Transverse colon (tissue), 3 donors: ENCODE data around the gene FIG4.

ENCODE experiments used
- CTCF ChIP-seq, 5 experiments: fragments of 200-600 bp in 3 of 5; fragments of 450-650 bp in 2 of 5; sonication (generic) in 3 of 5; IDR thresholded peaks; 1 replicate in 2 of 5; 2 replicates in 3 of 5; pipeline ENCODE4 v1.5.1; 2016 to 2017; ENCODE audit warnings: antibody characterized with exemption in 5 of 5, inconsistent platforms in 3 of 5, mild to moderate bottlenecking in 2 of 5, moderate library complexity in 1 of 5
- POLR2A ChIP-seq: fragments of 450-650 bp; IDR thresholded peaks from one replicate; pipeline ENCODE4 v1.6.1; 2016; ENCODE audit warnings: antibody characterized with exemption, mild to moderate bottlenecking, moderate library complexity

GRCh38 chr6:109783250-109783986 is 92.3 kb downstream of the FIG4 start:
- TF ChIP-seq CTCF (IDR thresholded peaks at IDR 0.05) (no peak), POLR2A (no peak)
